Endodermal cell (in vitro differentiated cells): ENCODE measurements around the gene LAP3. TPM values are rescaled to one million over a fixed set of nuclear protein-coding genes. Genes with fewer than 3 reads are reported as not detected.

Experiments
- DNase-seq: peaks from one replicate; pipeline ENCODE4 v3.0.0-alpha.2; 2017
- H3K27ac ChIP-seq: 2 replicates; pipeline ENCODE4 v1.5.1; 2013; ENCODE audit warnings: mild to moderate bottlenecking, low read depth, low read length, moderate library complexity
- H3K27me3 ChIP-seq: 2 replicates; pipeline ENCODE4 v1.6.1; 2013; ENCODE audit warnings: mild to moderate bottlenecking, low read length, moderate library complexity; ENCODE audit not compliant: insufficient read depth, control insufficient read depth, poor library complexity, severe bottlenecking
- H3K36me3 ChIP-seq: 2 replicates; pipeline ENCODE4 v1.7.0; 2013; ENCODE audit warnings: mild to moderate bottlenecking, low read length, moderate library complexity; ENCODE audit not compliant: control insufficient read depth, insufficient read depth
- H3K4me1 ChIP-seq: one replicate; pipeline ENCODE4 v1.7.0; 2013; ENCODE audit warnings: low read length; ENCODE audit not compliant: control insufficient read depth, insufficient read depth
- H3K4me3 ChIP-seq: 2 replicates; pipeline ENCODE4 v1.5.1; 2013; ENCODE audit warnings: mild to moderate bottlenecking, low read length, moderate library complexity
- H3K9ac ChIP-seq: 2 replicates; pipeline ENCODE4 v1.6.1; 2013; ENCODE audit warnings: mild to moderate bottlenecking, low read length, moderate library complexity; ENCODE audit not compliant: poor library complexity, severe bottlenecking; ENCODE audit errors: extremely low read depth
- H3K9me3 ChIP-seq: 2 replicates; pipeline ENCODE4 v1.6.1; 2013; ENCODE audit warnings: mild to moderate bottlenecking, low read length, moderate library complexity; ENCODE audit not compliant: control insufficient read depth
- H3K27ac Mint-ChIP-seq: 2 replicates; pipeline ENCODE4 v1.8.0; 2020; ENCODE audit warnings: mixed read lengths
- H3K27me3 Mint-ChIP-seq: 2 replicates; pipeline ENCODE4 v1.8.0; 2021; ENCODE audit warnings: mild to moderate bottlenecking, mixed read lengths; ENCODE audit not compliant: insufficient read depth
- H3K36me3 Mint-ChIP-seq: 2 replicates; pipeline ENCODE4 v1.8.0; 2020; ENCODE audit warnings: low read depth, mixed read lengths
- H3K4me1 Mint-ChIP-seq: 2 replicates; pipeline ENCODE4 v1.8.0; 2020; ENCODE audit warnings: mixed read lengths
- H3K4me3 Mint-ChIP-seq: 2 replicates; pipeline ENCODE4 v1.8.0; 2020; ENCODE audit warnings: mild to moderate bottlenecking, moderate library complexity, mixed read lengths
- H3K9me3 Mint-ChIP-seq: 2 replicates; pipeline ENCODE4 v1.8.0; 2020; ENCODE audit warnings: mild to moderate bottlenecking, mixed read lengths
- CTCF ChIP-seq: fragments of 200-600 bp; sonication (generic); conservative IDR thresholded peaks from 2 replicates; pipeline ENCODE4 v1.5.0; 2021; ENCODE audit warnings: antibody characterized with exemption, mild to moderate bottlenecking
- WGBS, 2 experiments: methylation state at CpG; one replicate each; pipeline versions ENCODE4 v1.1.5 to v1.1.7; 2013; ENCODE audit warnings: missing lambda C conversion rate in 2 of 2, mixed read lengths in 1 of 2; ENCODE audit not compliant: insufficient coverage in 1 of 2, insufficient read length in 1 of 2; 5-methylcytosine and 5-hydroxymethylcytosine counted together
- total RNA-seq, 2 donors: library from RNA; stranded (reverse); fragmentation: NEBNext Ultra II Directional in 1 of 2; extraction: Animal tissue kit (Norgen Biotek cat#: 25700) in 1 of 2; gene quantifications; 2 replicates in 1 of 2; 3 replicates in 1 of 2; pipeline ENCODE4 v1.2.1, GENCODE V29; 2021

The LAP3 gene
- total RNA-seq, 2 donors from 2014 or later, result 34.3 to 39.9 TPM

- Histone ChIP-seq H3K36me3 (peaks cover 59% of the 10 kb centered on the region), H3K9me3 (no peaks in the 10 kb centered on the region), H3K27ac (no peak overlapping the region), H3K27me3 (no peaks in the 10 kb centered on the region), H3K4me1 (no peaks in the 10 kb centered on the region), H3K4me3 (no peak overlapping the region), H3K9ac (no peak overlapping the region)
- whole genome bisulfite sequencing, 2 experiments, result 100% methylated on average over 1 to 2 of the region's 3 CpGs
- Mint-ChIP-seq H3K36me3 (peaks cover 61% of the 10 kb centered on the region), H3K27ac (no peak overlapping the region), H3K4me3 (no peak overlapping the region), H3K4me1 (no peaks in the 10 kb centered on the region), H3K27me3 (no peaks in the 10 kb centered on the region), H3K9me3 (no peaks in the 10 kb centered on the region)
- no peak for TF ChIP-seq CTCF
- no peak for DNase-seq
Measured at GRCh38 chr4:17589355-17589754, 12.4 kb downstream of the LAP3 start.

GRCh38 chr4:17595471-17596005, 18.5 kb downstream of the LAP3 start:
- no peaks in the 10 kb centered on the region for H3K27me3 ChIP-seq
- H3K9me3 ChIP-seq, result no peaks in the 10 kb centered on the region
- no peaks in the 10 kb centered on the region for H3K4me1 ChIP-seq
- H3K27ac ChIP-seq, result no peak overlapping the region
- DNase-seq, result no peak
- H3K36me3 Mint-ChIP-seq, result peaks cover 52% of the 10 kb centered on the region
- no peak overlapping the region for H3K4me3 ChIP-seq
- WGBS, 2 experiments, result 94% methylated on average over 5 to 6 of the region's 6 CpGs
- H3K9ac ChIP-seq, result no peak overlapping the region
- TF ChIP-seq CTCF, result no peak
- H3K9me3 Mint-ChIP-seq, result no peaks in the 10 kb centered on the region
- H3K36me3 ChIP-seq, result peaks cover 41% of the 10 kb centered on the region
- no peak overlapping the region for H3K4me3 Mint-ChIP-seq
- no peaks in the 10 kb centered on the region for H3K4me1 Mint-ChIP-seq
- no peaks in the 10 kb centered on the region for H3K27me3 Mint-ChIP-seq
- no peak overlapping the region for H3K27ac Mint-ChIP-seq

GRCh38 chr4:17597517-17597916, 20.5 kb downstream of the LAP3 start:
- no peak overlapping the region for H3K27ac ChIP-seq
- no peak overlapping the region for H3K4me3 ChIP-seq
- Mint-ChIP-seq H3K4me1 (no peaks in the 10 kb centered on the region), H3K4me3 (no peak overlapping the region), H3K9me3 (no peaks in the 10 kb centered on the region), H3K27ac (peak overlapping the region; percentile 64), H3K27me3 (no peaks in the 10 kb centered on the region), H3K36me3 (peaks cover 44% of the 10 kb centered on the region)
- peaks cover 59% of the 10 kb centered on the region for H3K36me3 ChIP-seq
- DNase-seq, result peak; percentile 61
- H3K9me3 ChIP-seq, result no peaks in the 10 kb centered on the region
- TF ChIP-seq CTCF, result peak; percentile 68
- H3K4me1 ChIP-seq, result no peaks in the 10 kb centered on the region
- H3K9ac ChIP-seq, result no peak overlapping the region
- WGBS, 2 experiments, result 66 to 86% methylated on average over 4 to 7 of the region's 7 CpGs
- no peaks in the 10 kb centered on the region for H3K27me3 ChIP-seq
